GM12878 (cell line): ENCODE measurements around the gene RETN.

Source experiments
- ASH2L ChIP-seq: fragments of 300-600, 200-600 bp; sonication (generic); IDR thresholded peaks from 2 replicates; pipeline ENCODE4 v1.6.1; 2017; ENCODE audit warnings: low read depth, mild to moderate bottlenecking, borderline replicate concordance
- EZH2 ChIP-seq: IDR thresholded peaks from 2 replicates; pipeline ENCODE4 v1.6.1; 2012; ENCODE audit warnings: low read depth, mild to moderate bottlenecking, control low read depth, inconsistent platforms, low read length, borderline replicate concordance; ENCODE audit not compliant: control insufficient read depth
- YY1 ChIP-seq: IDR thresholded peaks from 2 replicates; pipeline ENCODE4 v1.6.1; 2011; ENCODE audit warnings: low read depth, mild to moderate bottlenecking, low read length

- TF ChIP-seq EZH2 (no peak), YY1 (no peak), ASH2L (no peak)
Observed at GRCh38 chr19:7706955-7707456, 38.2 kb downstream of the RETN start.
